K562 (cell line): ENCODE measurements around the gene COPB2. TPM values are rescaled to one million over a fixed set of nuclear protein-coding genes. Genes with fewer than 3 reads are reported as not detected.

Experiments
- ATAC-seq: fragments of 200-7000 bp; cut with Tn5 transposase; 3 replicates; pipeline ENCODE4 v1.9.1; 2020; ENCODE audit warnings: moderate library complexity
- BruUV-seq: library from RNA; stranded (reverse); fragments of 400-500 nt; replicated peaks from 2 replicates; lab custom pipeline; 2021; lab: Mats Ljungman, UMichigan
- CTCF ChIA-PET: fragments of 300-600 bp; formaldehyde crosslinking; extraction: SDS; loops from one replicate; lab custom pipeline; 2021; ENCODE audit warnings: low intra/inter-chr PET ratio; lab: Yijun Ruan, JAX
- POLR2A ChIA-PET: fragments of 300-600, 350-650 bp; sonication (Branson Sonifier 250); formaldehyde crosslinking; extraction: SDS; loops from one replicate; lab custom pipeline; 2021; ENCODE audit warnings: antibody characterized with exemption, inconsistent platforms; lab: Yijun Ruan, JAX
- DNase-seq, 4 experiments: peaks; one replicate each; pipeline versions ENCODE4 v3.0.0 to v3.0.0-alpha.2; 2011 to 2018; ENCODE audit warnings: low spot score in 3 of 4, mixed read lengths in 3 of 4; ENCODE audit errors: extremely low read depth in 1 of 4
- FAIRE-seq: peaks from 2 replicates; lab custom pipeline; 2011; peaks lifted over from hg19 to GRCh38; lab: Jason Lieb, UNC
- H2AFZ ChIP-seq: 2 replicates; pipeline ENCODE4 v1.6.0; 2011; ENCODE audit warnings: low read depth, low read length, control low read depth, inconsistent platforms
- H3K27ac ChIP-seq: fragments of 200-600 bp; 3 replicates; pipeline ENCODE4 v1.8.0; 2011; ENCODE audit warnings: low read depth, mild to moderate bottlenecking, control low read depth, inconsistent platforms, low read length, moderate library complexity, mixed read lengths; ENCODE audit errors: extremely low read depth
- H3K27me3 ChIP-seq, 2 experiments: fragments of 300-600 bp in 1 of 2; 2 replicates in 1 of 2; 3 replicates in 1 of 2; pipeline versions ENCODE4 v1.6.0 to v1.8.0; 2011; ENCODE audit warnings: inconsistent platforms in 2 of 2, low read length in 2 of 2, mild to moderate bottlenecking in 1 of 2, mixed read lengths in 1 of 2, moderate library complexity in 1 of 2; ENCODE audit not compliant: control insufficient read depth in 2 of 2, insufficient read depth in 2 of 2
- H3K36me3 ChIP-seq: fragments of 300-600 bp; 3 replicates; pipeline ENCODE4 v1.8.0; 2011; ENCODE audit warnings: mild to moderate bottlenecking, low read length, inconsistent platforms; ENCODE audit not compliant: control insufficient read depth, insufficient read depth
- H3K4me1 ChIP-seq, 2 experiments: fragments of 200-600 bp in 1 of 2; replicated peaks in 1 of 2; 2 replicates in 1 of 2; 3 replicates in 1 of 2; pipeline versions ENCODE4 v1.5.1 to v1.8.0; 2011; ENCODE audit warnings: inconsistent platforms in 2 of 2, low read length in 2 of 2, mild to moderate bottlenecking in 1 of 2, mixed read lengths in 1 of 2, moderate library complexity in 1 of 2; ENCODE audit not compliant: control insufficient read depth in 2 of 2, insufficient read depth in 2 of 2
- H3K4me2 ChIP-seq: 2 replicates; pipeline ENCODE4 v1.6.1; 2011; ENCODE audit warnings: low read length, control low read depth, inconsistent platforms, mixed read lengths; ENCODE audit not compliant: insufficient read depth
- H3K4me3 ChIP-seq: fragments of 200-600 bp; sonication (generic), shearing (Covaris generic); 2 replicates; pipeline ENCODE4 v1.5.1; 2016; ENCODE audit warnings: control low read depth, inconsistent platforms
- H3K79me2 ChIP-seq: fragments of 200-600 bp; 3 replicates; pipeline ENCODE4 v1.8.0; 2011; ENCODE audit warnings: low read length, inconsistent platforms; ENCODE audit not compliant: control insufficient read depth, insufficient read depth
- H3K9ac ChIP-seq, 2 experiments: 2 replicates each; pipeline versions ENCODE4 v1.6.0 to v1.6.1; 2011; ENCODE audit warnings: low read depth in 2 of 2, low read length in 2 of 2, control low read depth in 1 of 2, inconsistent platforms in 1 of 2, mild to moderate bottlenecking in 1 of 2, mixed read lengths in 1 of 2; ENCODE audit not compliant: insufficient read depth in 1 of 2
- H3K9me1 ChIP-seq: one replicate; pipeline ENCODE4 v1.6.0; 2011; ENCODE audit warnings: inconsistent platforms, mild to moderate bottlenecking, low read length, moderate library complexity; ENCODE audit not compliant: control insufficient read depth, insufficient read depth
- H3K9me3 ChIP-seq: replicated peaks from 2 replicates; pipeline ENCODE4 v1.5.1; 2011; ENCODE audit warnings: low read depth, low read length, inconsistent platforms; ENCODE audit not compliant: control insufficient read depth, insufficient read depth
- H4K20me1 ChIP-seq: replicated peaks from 2 replicates; pipeline ENCODE4 v1.6.1; 2011; ENCODE audit warnings: low read length, inconsistent platforms, mixed read lengths; ENCODE audit not compliant: control insufficient read depth, insufficient read depth
- E4F1 ChIP-seq: fragments of 250-450 bp; sonication (Bioruptor Pico); IDR thresholded peaks from 2 replicates; pipeline ENCODE4 v1.5.0; 2021; ENCODE audit warnings: mild to moderate bottlenecking, borderline replicate concordance
- NR0B1 ChIP-seq: fragments of 450-650 bp; IDR thresholded peaks from one replicate; pipeline ENCODE4 v1.6.1; 2018; ENCODE audit warnings: mild to moderate bottlenecking, moderate library complexity; ENCODE audit not compliant: partially characterized antibody
- PTBP1 ChIP-seq: fragments of 200-400 bp; formaldehyde crosslinking; IDR thresholded peaks from 2 replicates; pipeline ENCODE4 v1.6.1; 2017; ENCODE audit warnings: low read depth, low read length
- RBM34 ChIP-seq: fragments of 200-400 bp; formaldehyde crosslinking; IDR thresholded peaks from 2 replicates; pipeline ENCODE4 v1.6.1; 2018; ENCODE audit warnings: low read length, borderline replicate concordance; ENCODE audit not compliant: insufficient read depth
- SAFB2 ChIP-seq: fragments of 200-400 bp; formaldehyde crosslinking; IDR thresholded peaks from 2 replicates; pipeline ENCODE4 v1.6.1; 2018; ENCODE audit warnings: borderline replicate concordance, low read length, low read depth, moderate library complexity; ENCODE audit not compliant: severe bottlenecking
- TOE1 ChIP-seq, 2 experiments: fragments of 450-650 bp in 1 of 2; sonication (generic) in 1 of 2; formaldehyde crosslinking in 1 of 2; IDR thresholded peaks; 2 replicates each; pipeline versions ENCODE4 v1.7.1 to v1.8.0; 2016 to 2022; ENCODE audit warnings: borderline replicate concordance in 2 of 2, mild to moderate bottlenecking in 2 of 2, antibody characterized with exemption in 1 of 2, inconsistent platforms in 1 of 2, low read depth in 1 of 2, missing genetic modification reagents in 1 of 2, moderate library complexity in 1 of 2
- TRIM24 ChIP-seq, 2 experiments: fragments of 450-650 bp; IDR thresholded peaks; 2 replicates each; pipeline ENCODE4 v1.6.1; 2016
- YBX1 ChIP-seq: fragments of 450-650 bp; IDR thresholded peaks from 2 replicates; pipeline ENCODE4 v1.7.1; 2016; ENCODE audit warnings: mild to moderate bottlenecking
- ZBTB33 ChIP-seq: sonication (generic); formaldehyde crosslinking; IDR thresholded peaks from 2 replicates; pipeline ENCODE4 v1.8.1; 2023; ENCODE audit warnings: mild to moderate bottlenecking, missing genetic modification reagents
- ZNF316 ChIP-seq: fragments of 450-650 bp; IDR thresholded peaks from 2 replicates; pipeline ENCODE4 v1.6.1; 2016
- ZNF354B ChIP-seq: fragments of 250-450 bp; sonication (Bioruptor Pico); IDR thresholded peaks from 2 replicates; pipeline ENCODE4 v1.4.0; 2020
- ZNF507 ChIP-seq: conservative IDR thresholded peaks from 2 replicates; pipeline ENCODE4 v1.6.1; 2017; ENCODE audit warnings: missing genetic modification characterization, missing compliant biosample characterization
- WGBS: fragments of 100-300 bp; shearing (Covaris generic); methylation state at CpG from one replicate; pipeline ENCODE4 v1.1.6; 2016; ENCODE audit warnings: low coverage, mixed read lengths; ENCODE audit not compliant: insufficient coverage; ENCODE audit errors: missing lambda C conversion rate; 5-methylcytosine and 5-hydroxymethylcytosine counted together
- in situ Hi-C: fragments of 300-500 bp; cut with MboI; formaldehyde crosslinking; loops from 4 replicates; pipeline ENCODE4 v1.15.0; 2018; ENCODE audit warnings: inconsistent platforms, mixed read lengths
- intact Hi-C: fragments of 100-400 bp; cut with micrococcal nuclease; formaldehyde crosslinking; loops from 2 replicates; pipeline ENCODE4 v1.14.2; 2022
- polyA plus RNA-seq, 8 experiments: library from polyadenylated mRNA; depleted of rRNA in 4 of 8; stranded (reverse) in 5 of 8; unstranded in 3 of 8; fragments of >200 nt; fragmentation: Nextera tagmentation in 2 of 8; fragmentation: Illumina TruSeq in 1 of 8; extraction: Ambion mirVana in 2 of 8; extraction: Trizol in 1 of 8; gene quantifications; 2 replicates each; pipeline versions ENCODE4 v1.2.1 to v1.2.3, GENCODE V29; 2011 to 2014; ENCODE audit warnings: inconsistent platforms in 1 of 8, missing spikeins in 1 of 8
- total RNA-seq, 7 experiments: library from RNA; depleted of rRNA in 6 of 7; stranded (reverse); fragments of >200 nt in 6 of 7; fragmentation: Illumina TruSeq in 2 of 7; extraction: Trizol in 2 of 7; gene quantifications; 2 replicates each; pipeline versions ENCODE4 v1.2.1 to v1.2.3, GENCODE V29; 2011 to 2021; ENCODE audit warnings: low replicate concordance in 1 of 7

COPB2 gene
- total and polyA plus RNA-seq, 9 of the 15 experiments (the other 6 are each of a cell fraction or from before 2014, with no cell fraction given), result 64.3 to 189 (median 130) TPM

- TF ChIP-seq YBX1 (no peak), TOE1 (IDR thresholded peaks at IDR 0.05; ENCODE audit: borderline replicate concordance) (no peak), TOE1 (CRISPR knock-in tag; IDR thresholded peaks at IDR 0.05; ENCODE audit: borderline replicate concordance, low read depth) (no peak), ZBTB33 (CRISPR knock-in tag) (no peak), TRIM24 (IDR thresholded peaks at IDR 0.05) (no peak), RBM34 (no peak), PTBP1 (no peak), SAFB2 (no peak)
Observed at GRCh38 chr3:139418144-139418543, 28.7 kb upstream of the COPB2 start (continued).

GRCh38 chr3:139416275-139416674, 26.8 kb upstream of the COPB2 start:
- WGBS, result 4% methylated on average over 1 of the region's 1 CpG
- Histone ChIP-seq H3K4me3 (no peak overlapping the region), H3K9ac (no peak overlapping the region)
- in situ Hi-C loops, result no loop called here
- TF ChIP-seq ZNF354B (CRISPR knock-in tag) (peak; percentile 52; the same call in 1 of the 2 replicates), ZNF316 (peak; percentile 56; the same call in 1 of the 2 replicates), E4F1 (CRISPR knock-in tag) (no peak), NR0B1 (no peak), ZNF507 (tag) (peak; percentile 96)
- TF ChIP-seq, all 486 proteins: peak for 3
- intact Hi-C loops, result no loop called here
- Histone ChIP-seq H3K9me3 (no peaks in the 10 kb centered on the region), H2AFZ (no peak overlapping the region), H3K9me1 (no peaks in the 10 kb centered on the region), H3K79me2 (no peaks in the 10 kb centered on the region), H3K4me2 (no peak overlapping the region), H4K20me1 (no peaks in the 10 kb centered on the region), H3K36me3 (no peaks in the 10 kb centered on the region), H3K4me1 (no peaks in the 10 kb centered on the region; a peak in 1 of 5 replicates), H3K27me3 (no peaks in the 10 kb centered on the region), H3K27ac (no peak overlapping the region)
- DNase-seq (no peak), ATAC-seq (no peak), FAIRE-seq (no peak)
- CTCF ChIA-PET, result no interaction called here
- POLR2A ChIA-PET, result no interaction called here
- BruUV-seq, result no TSS peak
